ENCODE results near the gene BMP6. TPM values are rescaled to one million over a fixed set of nuclear protein-coding genes. Genes with fewer than 3 reads are reported as not detected.

BMP6 gene
- total and polyA plus RNA-seq, 2 of the 8 experiments (the other 6 are each of a cell fraction or from before 2014, with no cell fraction given) = 2.0 to 2.1 TPM

DNA sequence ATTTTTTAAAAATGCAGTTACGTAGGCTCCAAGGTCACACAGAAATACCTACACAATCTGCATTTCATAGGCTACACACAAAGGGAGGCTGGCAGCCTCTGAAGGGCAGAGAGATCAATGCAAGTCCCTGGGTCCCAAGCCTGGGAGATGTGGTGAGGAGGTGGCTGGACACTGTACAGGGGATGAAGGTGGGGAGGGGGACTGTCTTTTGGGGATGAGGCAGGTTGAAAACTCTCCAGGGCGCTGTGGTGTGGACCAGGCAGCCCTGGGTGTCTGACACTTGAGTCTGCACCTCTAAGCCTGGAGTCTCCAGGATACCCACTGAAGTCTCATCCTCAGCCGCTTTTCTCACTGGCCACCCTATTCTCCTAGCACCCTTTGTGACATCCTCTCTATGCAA lies 160.2 kb downstream of the BMP6 start (continued):
- TF ChIP-seq, protein P1, sequence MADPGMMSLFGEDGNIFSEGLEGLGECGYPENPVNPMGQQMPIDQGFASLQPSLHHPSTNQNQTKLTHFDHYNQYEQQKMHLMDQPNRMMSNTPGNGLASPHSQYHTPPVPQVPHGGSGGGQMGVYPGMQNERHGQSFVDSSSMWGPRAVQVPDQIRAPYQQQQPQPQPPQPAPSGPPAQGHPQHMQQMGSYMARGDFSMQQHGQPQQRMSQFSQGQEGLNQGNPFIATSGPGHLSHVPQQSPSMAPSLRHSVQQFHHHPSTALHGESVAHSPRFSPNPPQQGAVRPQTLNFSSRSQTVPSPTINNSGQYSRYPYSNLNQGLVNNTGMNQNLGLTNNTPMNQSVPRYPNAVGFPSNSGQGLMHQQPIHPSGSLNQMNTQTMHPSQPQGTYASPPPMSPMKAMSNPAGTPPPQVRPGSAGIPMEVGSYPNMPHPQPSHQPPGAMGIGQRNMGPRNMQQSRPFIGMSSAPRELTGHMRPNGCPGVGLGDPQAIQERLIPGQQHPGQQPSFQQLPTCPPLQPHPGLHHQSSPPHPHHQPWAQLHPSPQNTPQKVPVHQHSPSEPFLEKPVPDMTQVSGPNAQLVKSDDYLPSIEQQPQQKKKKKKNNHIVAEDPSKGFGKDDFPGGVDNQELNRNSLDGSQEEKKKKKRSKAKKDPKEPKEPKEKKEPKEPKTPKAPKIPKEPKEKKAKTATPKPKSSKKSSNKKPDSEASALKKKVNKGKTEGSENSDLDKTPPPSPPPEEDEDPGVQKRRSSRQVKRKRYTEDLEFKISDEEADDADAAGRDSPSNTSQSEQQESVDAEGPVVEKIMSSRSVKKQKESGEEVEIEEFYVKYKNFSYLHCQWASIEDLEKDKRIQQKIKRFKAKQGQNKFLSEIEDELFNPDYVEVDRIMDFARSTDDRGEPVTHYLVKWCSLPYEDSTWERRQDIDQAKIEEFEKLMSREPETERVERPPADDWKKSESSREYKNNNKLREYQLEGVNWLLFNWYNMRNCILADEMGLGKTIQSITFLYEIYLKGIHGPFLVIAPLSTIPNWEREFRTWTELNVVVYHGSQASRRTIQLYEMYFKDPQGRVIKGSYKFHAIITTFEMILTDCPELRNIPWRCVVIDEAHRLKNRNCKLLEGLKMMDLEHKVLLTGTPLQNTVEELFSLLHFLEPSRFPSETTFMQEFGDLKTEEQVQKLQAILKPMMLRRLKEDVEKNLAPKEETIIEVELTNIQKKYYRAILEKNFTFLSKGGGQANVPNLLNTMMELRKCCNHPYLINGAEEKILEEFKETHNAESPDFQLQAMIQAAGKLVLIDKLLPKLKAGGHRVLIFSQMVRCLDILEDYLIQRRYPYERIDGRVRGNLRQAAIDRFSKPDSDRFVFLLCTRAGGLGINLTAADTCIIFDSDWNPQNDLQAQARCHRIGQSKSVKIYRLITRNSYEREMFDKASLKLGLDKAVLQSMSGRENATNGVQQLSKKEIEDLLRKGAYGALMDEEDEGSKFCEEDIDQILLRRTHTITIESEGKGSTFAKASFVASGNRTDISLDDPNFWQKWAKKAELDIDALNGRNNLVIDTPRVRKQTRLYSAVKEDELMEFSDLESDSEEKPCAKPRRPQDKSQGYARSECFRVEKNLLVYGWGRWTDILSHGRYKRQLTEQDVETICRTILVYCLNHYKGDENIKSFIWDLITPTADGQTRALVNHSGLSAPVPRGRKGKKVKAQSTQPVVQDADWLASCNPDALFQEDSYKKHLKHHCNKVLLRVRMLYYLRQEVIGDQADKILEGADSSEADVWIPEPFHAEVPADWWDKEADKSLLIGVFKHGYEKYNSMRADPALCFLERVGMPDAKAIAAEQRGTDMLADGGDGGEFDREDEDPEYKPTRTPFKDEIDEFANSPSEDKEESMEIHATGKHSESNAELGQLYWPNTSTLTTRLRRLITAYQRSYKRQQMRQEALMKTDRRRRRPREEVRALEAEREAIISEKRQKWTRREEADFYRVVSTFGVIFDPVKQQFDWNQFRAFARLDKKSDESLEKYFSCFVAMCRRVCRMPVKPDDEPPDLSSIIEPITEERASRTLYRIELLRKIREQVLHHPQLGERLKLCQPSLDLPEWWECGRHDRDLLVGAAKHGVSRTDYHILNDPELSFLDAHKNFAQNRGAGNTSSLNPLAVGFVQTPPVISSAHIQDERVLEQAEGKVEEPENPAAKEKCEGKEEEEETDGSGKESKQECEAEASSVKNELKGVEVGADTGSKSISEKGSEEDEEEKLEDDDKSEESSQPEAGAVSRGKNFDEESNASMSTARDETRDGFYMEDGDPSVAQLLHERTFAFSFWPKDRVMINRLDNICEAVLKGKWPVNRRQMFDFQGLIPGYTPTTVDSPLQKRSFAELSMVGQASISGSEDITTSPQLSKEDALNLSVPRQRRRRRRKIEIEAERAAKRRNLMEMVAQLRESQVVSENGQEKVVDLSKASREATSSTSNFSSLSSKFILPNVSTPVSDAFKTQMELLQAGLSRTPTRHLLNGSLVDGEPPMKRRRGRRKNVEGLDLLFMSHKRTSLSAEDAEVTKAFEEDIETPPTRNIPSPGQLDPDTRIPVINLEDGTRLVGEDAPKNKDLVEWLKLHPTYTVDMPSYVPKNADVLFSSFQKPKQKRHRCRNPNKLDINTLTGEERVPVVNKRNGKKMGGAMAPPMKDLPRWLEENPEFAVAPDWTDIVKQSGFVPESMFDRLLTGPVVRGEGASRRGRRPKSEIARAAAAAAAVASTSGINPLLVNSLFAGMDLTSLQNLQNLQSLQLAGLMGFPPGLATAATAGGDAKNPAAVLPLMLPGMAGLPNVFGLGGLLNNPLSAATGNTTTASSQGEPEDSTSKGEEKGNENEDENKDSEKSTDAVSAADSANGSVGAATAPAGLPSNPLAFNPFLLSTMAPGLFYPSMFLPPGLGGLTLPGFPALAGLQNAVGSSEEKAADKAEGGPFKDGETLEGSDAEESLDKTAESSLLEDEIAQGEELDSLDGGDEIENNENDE (IDR thresholded peaks at IDR 0.05; ENCODE audit: insufficient replicate concordance, low read length) = no peak
- TF ChIP-seq GABPA (IDR thresholded peaks at IDR 0.05; ENCODE audit: borderline replicate concordance, insufficient read depth, low read length) (no peak), HDAC2 (IDR thresholded peaks at IDR 0.05; ENCODE audit: borderline replicate concordance in 1 of 2, low read depth in 2 of 2, low read length in 2 of 2) (no peak)

All from H1 (cell line).